Measurements from ENCODE around the gene DISC1.

DISC1 gene

GRCh38 chr1:232057217-232057895 lies 430.8 kb downstream of the DISC1 start (continued):
- TF ChIP-seq ESRRG (CRISPR knock-in tag; IDR thresholded peaks at IDR 0.05) (no peak), OSR1 (CRISPR knock-in tag; IDR thresholded peaks at IDR 0.05) (no peak), POU6F1 (CRISPR knock-in tag; IDR thresholded peaks at IDR 0.05; ENCODE audit: borderline replicate concordance, low read depth) (no peak), ZFP3 (CRISPR knock-in tag; IDR thresholded peaks at IDR 0.05) (no peak), TCF4 (CRISPR knock-in tag; IDR thresholded peaks at IDR 0.05; ENCODE audit: borderline replicate concordance) (no peak), ZNF8 (CRISPR knock-in tag; IDR thresholded peaks at IDR 0.05) (no peak)

- no peak for ATAC-seq
- TF ChIP-seq BACH2 (CRISPR knock-in tag; IDR thresholded peaks at IDR 0.05; ENCODE audit: borderline replicate concordance): no peak
- TF ChIP-seq PATZ1 (CRISPR knock-in tag; IDR thresholded peaks at IDR 0.05; ENCODE audit: borderline replicate concordance): no peak
- no peak for TF ChIP-seq ZC3H10 (CRISPR knock-in tag; IDR thresholded peaks at IDR 0.05)
- TF ChIP-seq PPARA (CRISPR knock-in tag; IDR thresholded peaks at IDR 0.05; ENCODE audit: borderline replicate concordance): no peak
- no peak for TF ChIP-seq CREB5 (CRISPR knock-in tag; IDR thresholded peaks at IDR 0.05; ENCODE audit: low read depth)
- no peak for TF ChIP-seq ZNF70 (CRISPR knock-in tag; IDR thresholded peaks at IDR 0.05)
- no peak for TF ChIP-seq ZFP3 (CRISPR knock-in tag; IDR thresholded peaks at IDR 0.05)
- TF ChIP-seq RARB (CRISPR knock-in tag; IDR thresholded peaks at IDR 0.05): no peak
- no peak for TF ChIP-seq ZFP30 (CRISPR knock-in tag; IDR thresholded peaks at IDR 0.05)
- no peak for TF ChIP-seq ZNF8 (CRISPR knock-in tag; IDR thresholded peaks at IDR 0.05)
- no peak for TF ChIP-seq CSDC2 (CRISPR knock-in tag; IDR thresholded peaks at IDR 0.05)
Observed at GRCh38 chr1:232057896-232058274, 431.3 kb downstream of the DISC1 start.

- TF ChIP-seq ZNF565 (CRISPR knock-in tag; conservative IDR thresholded peaks at IDR 0.05; ENCODE audit: low read depth): no peak
- TF ChIP-seq GLIS3 (CRISPR knock-in tag; IDR thresholded peaks at IDR 0.05): no peak
- TF ChIP-seq ZC3H10 (CRISPR knock-in tag; IDR thresholded peaks at IDR 0.05): no peak
- TF ChIP-seq RARB (CRISPR knock-in tag; IDR thresholded peaks at IDR 0.05): no peak
- TF ChIP-seq CREB5 (CRISPR knock-in tag; IDR thresholded peaks at IDR 0.05; ENCODE audit: low read depth): no peak
- TF ChIP-seq POU6F1 (CRISPR knock-in tag; IDR thresholded peaks at IDR 0.05; ENCODE audit: borderline replicate concordance, low read depth): no peak
- TF ChIP-seq SNAI2 (CRISPR knock-in tag; IDR thresholded peaks at IDR 0.05): no peak
- no peak for TF ChIP-seq OSR1 (CRISPR knock-in tag; IDR thresholded peaks at IDR 0.05)
- TF ChIP-seq ZFP30 (CRISPR knock-in tag; IDR thresholded peaks at IDR 0.05): no peak
- no peak for TF ChIP-seq ISL1 (CRISPR knock-in tag; IDR thresholded peaks at IDR 0.05)
- TF ChIP-seq ESRRG (CRISPR knock-in tag; IDR thresholded peaks at IDR 0.05): no peak
- no peak for TF ChIP-seq TOX (CRISPR knock-in tag; IDR thresholded peaks at IDR 0.05; ENCODE audit: borderline replicate concordance)
- TF ChIP-seq BACH2 (CRISPR knock-in tag; IDR thresholded peaks at IDR 0.05; ENCODE audit: borderline replicate concordance): no peak
- TF ChIP-seq ARNTL (CRISPR knock-in tag; IDR thresholded peaks at IDR 0.05; ENCODE audit: borderline replicate concordance, low read depth): no peak
- TF ChIP-seq ZNF8 (CRISPR knock-in tag; IDR thresholded peaks at IDR 0.05): no peak
- TF ChIP-seq ZFP3 (CRISPR knock-in tag; IDR thresholded peaks at IDR 0.05): no peak
- no peak for TF ChIP-seq CSDC2 (CRISPR knock-in tag; IDR thresholded peaks at IDR 0.05)
- no peak for TF ChIP-seq CSRNP3 (CRISPR knock-in tag; IDR thresholded peaks at IDR 0.05)
- no peak for TF ChIP-seq PATZ1 (CRISPR knock-in tag; IDR thresholded peaks at IDR 0.05; ENCODE audit: borderline replicate concordance)
- ATAC-seq: no peak; the same call in 2 of the 3 replicates
Observed at GRCh38 chr1:232059726-232060374, 433.3 kb downstream of the DISC1 start.
